IMR-90 (cell line): ENCODE data around the gene GALNT12. TPM values are rescaled to one million over a fixed set of nuclear protein-coding genes. Genes with fewer than 3 reads are reported as not detected.

Source experiments
- ATAC-seq: fragments of 200-7000 bp; cut with Tn5 transposase; 2 replicates; pipeline ENCODE4 v1.9.1; 2020; ENCODE audit warnings: low read depth, mild to moderate bottlenecking, moderate library complexity
- BruUV-seq: library from RNA; stranded (reverse); fragments of 400-500 nt; replicated peaks from 2 replicates; lab custom pipeline; 2021; lab: Mats Ljungman, UMichigan
- CTCF ChIA-PET: fragments of 300-600 bp; formaldehyde crosslinking; extraction: SDS; loops from one replicate; lab custom pipeline; 2021; ENCODE audit warnings: antibody characterized with exemption; lab: Yijun Ruan, JAX
- POLR2A ChIA-PET: fragments of 300-600 bp; sonication (Branson Sonifier 250); formaldehyde crosslinking; loops from one replicate; lab custom pipeline; 2022; ENCODE audit warnings: antibody characterized with exemption; ENCODE audit not compliant: unreplicated experiment; lab: Charles Lee
- DNase-seq: peaks from one replicate; pipeline ENCODE4 v3.0.0; 2013
- H2AFZ ChIP-seq: replicated peaks from 2 replicates; pipeline ENCODE3; 2013; ENCODE audit warnings: low read length, mild to moderate bottlenecking; ENCODE audit not compliant: poor library complexity
- H2AK5ac ChIP-seq: 2 replicates; pipeline ENCODE4 v1.6.1; 2013; ENCODE audit warnings: low read depth, low read length, inconsistent platforms
- H2AK9ac ChIP-seq: replicated peaks from 2 replicates; pipeline ENCODE3; 2013; ENCODE audit warnings: mild to moderate bottlenecking, low read depth, low read length, moderate library complexity; ENCODE audit not compliant: poor library complexity
- H2BK120ac ChIP-seq: 2 replicates; pipeline ENCODE4 v1.6.1; 2013; ENCODE audit warnings: low read depth, low read length, inconsistent platforms
- H2BK15ac ChIP-seq: 3 replicates; pipeline ENCODE4 v1.6.1; 2013; ENCODE audit warnings: low read depth, low read length, inconsistent platforms
- H2BK20ac ChIP-seq: 2 replicates; pipeline ENCODE4 v1.6.1; 2013; ENCODE audit warnings: low read depth, mild to moderate bottlenecking, inconsistent platforms, low read length, moderate library complexity
- H2BK5ac ChIP-seq: 2 replicates; pipeline ENCODE4 v1.6.1; 2013; ENCODE audit warnings: mild to moderate bottlenecking, low read depth, low read length, inconsistent platforms; ENCODE audit not compliant: poor library complexity, severe bottlenecking
- H3K14ac ChIP-seq: replicated peaks from 2 replicates; pipeline ENCODE4 v1.6.1; 2013; ENCODE audit warnings: low read depth, low read length, inconsistent platforms
- H3K18ac ChIP-seq: 2 replicates; pipeline ENCODE4 v1.6.1; 2013; ENCODE audit warnings: low read depth, low read length, control low read depth
- H3K23ac ChIP-seq: 2 replicates; pipeline ENCODE4 v1.6.1; 2013; ENCODE audit warnings: low read depth, low read length, inconsistent platforms
- H3K27ac ChIP-seq: 2 replicates; pipeline ENCODE4 v1.5.1; 2013; ENCODE audit warnings: mild to moderate bottlenecking, control low read depth, low read length; ENCODE audit not compliant: insufficient read depth
- H3K27me3 ChIP-seq: 2 replicates; pipeline ENCODE4 v1.6.1; 2013; ENCODE audit warnings: low read length; ENCODE audit not compliant: control insufficient read depth, insufficient read depth
- H3K36me3 ChIP-seq: 2 replicates; pipeline ENCODE4 v1.6.1; 2013; ENCODE audit warnings: low read length, mixed read lengths; ENCODE audit not compliant: control insufficient read depth, insufficient read depth
- H3K4ac ChIP-seq: 2 replicates; pipeline ENCODE4 v1.6.1; 2013; ENCODE audit warnings: low read depth, low read length, inconsistent platforms
- H3K4me1 ChIP-seq: 2 replicates; pipeline ENCODE4 v1.6.1; 2013; ENCODE audit warnings: low read length, mixed read lengths; ENCODE audit not compliant: control insufficient read depth, insufficient read depth
- H3K4me2 ChIP-seq: 2 replicates; pipeline ENCODE4 v1.6.1; 2013; ENCODE audit warnings: low read depth, mild to moderate bottlenecking, control low read depth, low read length, moderate library complexity
- H3K4me3 ChIP-seq: 2 replicates; pipeline ENCODE4 v1.5.1; 2013; ENCODE audit warnings: low read depth, mild to moderate bottlenecking, control low read depth, low read length, moderate library complexity; ENCODE audit not compliant: insufficient read depth
- H3K56ac ChIP-seq: 2 replicates; pipeline ENCODE4 v1.6.1; 2013; ENCODE audit warnings: low read length, inconsistent platforms; ENCODE audit not compliant: insufficient read depth; ENCODE audit errors: extremely low read depth
- H3K79me1 ChIP-seq, 2 experiments: 2 replicates each; pipeline ENCODE4 v1.6.1; 2013; ENCODE audit warnings: low read length in 2 of 2, inconsistent platforms in 1 of 2, low read depth in 1 of 2
- H3K9ac ChIP-seq: 2 replicates; pipeline ENCODE4 v1.6.1; 2013; ENCODE audit warnings: low read depth, low read length, control low read depth
- H3K9me1 ChIP-seq: 2 replicates; pipeline ENCODE4 v1.6.1; 2013; ENCODE audit warnings: low read length, inconsistent platforms; ENCODE audit not compliant: insufficient read depth
- H3K9me3 ChIP-seq: 2 replicates; pipeline ENCODE4 v1.6.1; 2013; ENCODE audit warnings: low read length; ENCODE audit not compliant: control insufficient read depth, insufficient read depth
- H4K20me1 ChIP-seq: 2 replicates; pipeline ENCODE4 v1.6.1; 2013; ENCODE audit warnings: low read length, inconsistent platforms; ENCODE audit not compliant: insufficient read depth
- H4K5ac ChIP-seq: 2 replicates; pipeline ENCODE4 v1.6.1; 2013; ENCODE audit warnings: mild to moderate bottlenecking, low read depth, low read length, control low read depth
- H4K8ac ChIP-seq, 2 experiments: 2 replicates each; pipeline ENCODE4 v1.6.1; 2013; ENCODE audit warnings: low read depth in 2 of 2, low read length in 2 of 2, control low read depth in 1 of 2, inconsistent platforms in 1 of 2
- H4K91ac ChIP-seq: 2 replicates; pipeline ENCODE4 v1.6.1; 2013; ENCODE audit warnings: low read depth, low read length, inconsistent platforms; ENCODE audit not compliant: insufficient read depth
- BHLHE40 ChIP-seq: fragments of 150-350 bp; IDR thresholded peaks from 2 replicates; pipeline ENCODE4 v1.6.1; 2016; ENCODE audit warnings: mild to moderate bottlenecking, low read depth, low read length
- CEBPB ChIP-seq: IDR thresholded peaks from 2 replicates; pipeline ENCODE4 v1.6.1; 2012; ENCODE audit warnings: low read depth, low read length, improper control_type of control experiment
- CTCF ChIP-seq: conservative IDR thresholded peaks from 2 replicates; pipeline ENCODE4 v1.5.1; 2012; ENCODE audit warnings: mild to moderate bottlenecking, low read depth, low read length, improper control_type of control experiment
- MAFK ChIP-seq: IDR thresholded peaks from 2 replicates; pipeline ENCODE4 v1.6.1; 2012; ENCODE audit warnings: low read depth, low read length, improper control_type of control experiment
- MAZ ChIP-seq: IDR thresholded peaks from 2 replicates; pipeline ENCODE4 v1.6.1; 2012; ENCODE audit warnings: low read depth, mild to moderate bottlenecking, low read length, improper control_type of control experiment, moderate library complexity, borderline replicate concordance
- MXI1 ChIP-seq: IDR thresholded peaks from 2 replicates; pipeline ENCODE4 v1.6.1; 2012; ENCODE audit warnings: low read depth, mild to moderate bottlenecking, low read length, moderate library complexity, borderline replicate concordance
- POLR2A ChIP-seq: IDR thresholded peaks from 2 replicates; pipeline ENCODE4 v1.6.1; 2012; ENCODE audit warnings: mild to moderate bottlenecking, low read depth, low read length
- RAD21 ChIP-seq: IDR thresholded peaks from 2 replicates; pipeline ENCODE4 v1.6.1; 2012; ENCODE audit warnings: low read length, improper control_type of control experiment
- USF2 ChIP-seq: fragments of 150-350 bp; IDR thresholded peaks from 2 replicates; pipeline ENCODE4 v1.6.1; 2017; ENCODE audit warnings: mild to moderate bottlenecking, antibody characterized with exemption, low read length, low read depth
- WGBS, 2 experiments: methylation state at CpG; one replicate each; pipeline versions ENCODE4 v1.1.5 to v1.1.7; 2013; ENCODE audit warnings: missing lambda C conversion rate in 2 of 2; ENCODE audit not compliant: insufficient read length in 1 of 2; ENCODE audit errors: extremely low coverage in 2 of 2; 5-methylcytosine and 5-hydroxymethylcytosine counted together
- dilution Hi-C: fragments of 300-500 bp; cut with HindIII; formaldehyde crosslinking; loops from one replicate; pipeline ENCODE4 v1.14.3; 2018; ENCODE audit warnings: low sequenced_read_pairs; ENCODE audit not compliant: unreplicated experiment
- in situ Hi-C: fragments of 300-500 bp; cut with MboI; formaldehyde crosslinking; loops from 3 replicates; pipeline ENCODE4 v1.14.3; 2019; ENCODE audit warnings: low sequenced_read_pairs, inconsistent platforms, mixed read lengths
- intact Hi-C: fragments of 100-400 bp; cut with micrococcal nuclease; formaldehyde crosslinking; loops from 2 replicates; pipeline ENCODE4 v1.10.0; 2022
- polyA plus RNA-seq, 3 experiments: library from polyadenylated mRNA; depleted of rRNA; stranded (reverse); fragments of >200 nt; gene quantifications; 2 replicates each; pipeline ENCODE4 v1.2.3, GENCODE V29; 2012; ENCODE audit warnings: low replicate concordance in 1 of 3
- total RNA-seq: library from RNA; depleted of rRNA; stranded (reverse); fragments of >200 nt; gene quantifications from 2 replicates; pipeline ENCODE4 v1.2.3, GENCODE V29; 2012

The GALNT12 gene
- total and polyA plus RNA-seq, 2 of the 4 experiments (the other 2 are of a cell fraction) = 2.3 to 2.5 TPM

- Histone ChIP-seq H3K36me3 (no peaks in the 10 kb centered on the region), H2AFZ (peak overlapping the region; percentile 45), H3K9me1 (peaks cover 6% of the 10 kb centered on the region), H3K4me2 (no peak overlapping the region), H3K56ac (no peak overlapping the region), H3K27me3 (no peaks in the 10 kb centered on the region), H3K27ac (0 out of 2 replicates have a peak overlapping the region, but pooled peaks have one; percentile 24), H3K4me1 (peaks cover 11% of the 10 kb centered on the region), H2AK5ac (peak overlapping the region; percentile 74), H2BK20ac (peak overlapping the region; percentile 36; the same call in 1 of the 2 replicates), H3K18ac (peak overlapping the region; percentile 24), H2AK9ac (no peak overlapping the region), H4K8ac (peak overlapping the region in 1 of 2 experiments; percentile 38; a peak in 1 of 4 replicates), H3K9ac (no peak overlapping the region), H3K14ac (peak overlapping the region; percentile 30; the same call in 1 of the 2 replicates), H3K9me3 (no peaks in the 10 kb centered on the region), H3K4ac (peak overlapping the region; percentile 58; the same call in 1 of the 2 replicates), H3K4me3 (no peak overlapping the region), H2BK5ac (peak overlapping the region; percentile 16), H4K20me1 (no peaks in the 10 kb centered on the region), H4K5ac (peak overlapping the region; percentile 49; the same call in 1 of the 2 replicates), H4K91ac (peak overlapping the region; percentile 17; the same call in 1 of the 2 replicates), H2BK120ac (peak overlapping the region; percentile 52; the same call in 1 of the 2 replicates), H2BK15ac (peak overlapping the region; percentile 15; the same call in 1 of the 3 replicates), H3K79me1 (no peaks in the 10 kb centered on the region), H3K23ac (no peak overlapping the region)
- dilution Hi-C loops = no loop called here
- ChIA-PET CTCF (interaction anchor here (0.9 kb wide), 1 partner anchor 9 kb away, joined by 5 read pairs; no protein-coding TSS in a partner anchor), POLR2A (no interaction called here)
- no CpG with 5 or more reads among the region's 6 CpGs for WGBS, 2 experiments
- no peak for DNase-seq
- TF ChIP-seq BHLHE40 (no peak), POLR2A (no peak), CEBPB (no peak), MXI1 (no peak), MAFK (no peak), RAD21 (no peak), MAZ (no peak), USF2 (no peak), CTCF (no peak)
- in situ Hi-C loops = loop anchor here (25.0 kb wide), 1 partner anchor 985 kb away; no protein-coding TSS in a partner anchor
- intact Hi-C loops = no loop called here
- BruUV-seq = no TSS peak
- ATAC-seq = no peak
These were observed 44.9 kb downstream of the GALNT12 start for GRCh38 chr9:98852460-98852734.
